GM12878 (cell line): Measurements from ENCODE around the gene LMCD1. TPM values are rescaled to one million over a fixed set of nuclear protein-coding genes. Genes with fewer than 3 reads are reported as not detected.

ENCODE experiments used
- ATAC-seq: fragments of 200-7000 bp; cut with Tn5 transposase; 3 replicates; pipeline ENCODE4 v1.9.1; 2020; ENCODE audit warnings: mild to moderate bottlenecking, moderate library complexity
- BruUV-seq: library from RNA; stranded (reverse); fragments of 400-500 nt; replicated peaks from 2 replicates; lab custom pipeline; 2021; lab: Mats Ljungman, UMichigan
- CTCF ChIA-PET: fragments of 300-600 bp; sonication (Branson Sonifier 250); formaldehyde crosslinking; extraction: SDS; loops from one replicate; lab custom pipeline; 2021; ENCODE audit warnings: inconsistent platforms; lab: Yijun Ruan, JAX
- POLR2A ChIA-PET: fragments of 350-600 bp; formaldehyde crosslinking; extraction: SDS; loops from one replicate; lab custom pipeline; 2021; ENCODE audit warnings: inconsistent platforms; lab: Charles Lee
- RAD21 ChIA-PET: fragments of 300-600 bp; sonication (Branson Sonifier 250); formaldehyde crosslinking; loops from one replicate; lab custom pipeline; 2023; ENCODE audit warnings: antibody characterized with exemption; ENCODE audit not compliant: unreplicated experiment; lab: Charles Lee
- SMC1A ChIA-PET: fragments of 300-600 bp; sonication (Branson Sonifier 250); formaldehyde crosslinking; loops from one replicate; lab custom pipeline; 2023; ENCODE audit not compliant: unreplicated experiment, uncharacterized antibody; lab: Charles Lee
- DNase-seq: peaks from one replicate; pipeline ENCODE4 v3.0.0-alpha.2; 2011; ENCODE audit warnings: low read depth, low spot score
- FAIRE-seq: peaks from 3 replicates; lab custom pipeline; 2011; peaks lifted over from hg19 to GRCh38; lab: Jason Lieb, UNC
- H2AFZ ChIP-seq: 2 replicates; pipeline ENCODE4 v1.6.0; 2011; ENCODE audit warnings: low read depth, low read length, control low read depth; ENCODE audit not compliant: control insufficient read depth
- H3K27ac ChIP-seq: 2 replicates; pipeline ENCODE4 v1.5.1; 2011; ENCODE audit warnings: control low read depth; ENCODE audit not compliant: control insufficient read depth, insufficient read depth
- H3K27me3 ChIP-seq, 2 experiments: replicated peaks in 1 of 2; 2 replicates each; pipeline versions ENCODE4 v1.6.0 to v1.6.1; 2011; ENCODE audit warnings: low read length in 1 of 2; ENCODE audit not compliant: control insufficient read depth in 2 of 2, insufficient read depth in 2 of 2
- H3K36me3 ChIP-seq, 2 experiments: 2 replicates each; pipeline ENCODE4 v1.5.1; 2011; ENCODE audit warnings: low read length in 1 of 2; ENCODE audit not compliant: control insufficient read depth in 2 of 2, insufficient read depth in 2 of 2
- H3K4me1 ChIP-seq: 2 replicates; pipeline ENCODE4 v1.6.1; 2011; ENCODE audit warnings: mild to moderate bottlenecking, low read length, moderate library complexity, mixed read lengths; ENCODE audit not compliant: control insufficient read depth, insufficient read depth
- H3K4me2 ChIP-seq: 2 replicates; pipeline ENCODE4 v1.6.0; 2011; ENCODE audit warnings: control low read depth; ENCODE audit not compliant: control insufficient read depth, insufficient read depth
- H3K4me3 ChIP-seq: fragments of 200-600 bp; sonication (generic); 2 replicates; pipeline ENCODE4 v1.5.1; 2016
- H3K79me2 ChIP-seq: 2 replicates; pipeline ENCODE4 v1.6.0; 2011; ENCODE audit warnings: low read length; ENCODE audit not compliant: control insufficient read depth, insufficient read depth
- H3K9ac ChIP-seq: 2 replicates; pipeline ENCODE4 v1.8.0; 2011; ENCODE audit warnings: low read length, control low read depth, mixed read lengths; ENCODE audit not compliant: control insufficient read depth, insufficient read depth
- H3K9me3 ChIP-seq: replicated peaks from 3 replicates; pipeline ENCODE4 v1.5.1; 2011; ENCODE audit warnings: mild to moderate bottlenecking, low read length; ENCODE audit not compliant: control insufficient read depth, insufficient read depth
- H4K20me1 ChIP-seq: 2 replicates; pipeline ENCODE4 v1.6.0; 2011; ENCODE audit not compliant: control insufficient read depth, insufficient read depth
- CHD4 ChIP-seq: fragments of 200-600 bp; sonication (generic); IDR thresholded peaks from 2 replicates; pipeline ENCODE4 v1.6.1; 2016; ENCODE audit warnings: mild to moderate bottlenecking
- IKZF2 ChIP-seq, 2 experiments: fragments of 450-650 bp; IDR thresholded peaks; 2 replicates each; pipeline ENCODE4 v1.6.1; 2017; ENCODE audit warnings: mild to moderate bottlenecking in 2 of 2, moderate library complexity in 2 of 2
- MYB ChIP-seq: fragments of 150-350 bp; IDR thresholded peaks from 2 replicates; pipeline ENCODE4 v1.6.1; 2014; ENCODE audit warnings: mild to moderate bottlenecking, low read depth, low read length, borderline replicate concordance
- RUNX3 ChIP-seq: IDR thresholded peaks from 2 replicates; pipeline ENCODE4 v1.6.1; 2012; ENCODE audit warnings: low read length, inconsistent platforms
- SIN3A ChIP-seq: IDR thresholded peaks from 2 replicates; pipeline ENCODE4 v1.6.1; 2012; ENCODE audit warnings: low read depth, low read length, improper control_type of control experiment
- SUZ12 ChIP-seq: fragments of 200-600 bp; sonication (generic); IDR thresholded peaks from one replicate; pipeline ENCODE4 v1.6.1; 2018; ENCODE audit warnings: antibody characterized with exemption, mild to moderate bottlenecking; ENCODE audit not compliant: unreplicated experiment
- ZNF207 ChIP-seq: fragments of 450-650 bp; IDR thresholded peaks from 2 replicates; pipeline ENCODE4 v1.6.1; 2014; ENCODE audit warnings: antibody characterized with exemption, mild to moderate bottlenecking, borderline replicate concordance
- WGBS: methylation state at CpG from one replicate; pipeline ENCODE4 v1.1.6; 2016; ENCODE audit warnings: low lambda C conversion rate; ENCODE audit not compliant: insufficient replicate concordance, insufficient coverage; ENCODE audit errors: missing lambda C conversion rate; 5-methylcytosine and 5-hydroxymethylcytosine counted together
- in situ Hi-C: fragments of 300-500 bp; cut with MboI; formaldehyde crosslinking; loops from 9 replicates; pipeline ENCODE4 v1.14.3; 2018; ENCODE audit warnings: mixed read lengths
- intact Hi-C: fragments of 100-400 bp; cut with micrococcal nuclease; formaldehyde crosslinking; loops from one replicate; pipeline ENCODE4 v1.14.2; 2022; ENCODE audit not compliant: unreplicated experiment
- polyA plus RNA-seq, 11 experiments: library from polyadenylated mRNA; depleted of rRNA in 4 of 11; unstranded in 6 of 11; stranded (reverse) in 5 of 11; fragments of >200 nt; fragmentation: Nextera tagmentation in 4 of 11; fragmentation: Illumina TruSeq in 1 of 11; extraction: Ambion mirVana in 4 of 11; extraction: Trizol in 1 of 11; gene quantifications; 1 replicate in 1 of 11; 2 replicates in 10 of 11; pipeline versions ENCODE4 v1.2.1 to v1.2.3, GENCODE V29; 2011 to 2016; ENCODE audit warnings: inconsistent platforms in 2 of 11, missing spikeins in 2 of 11, low read depth in 1 of 11
- total RNA-seq, 4 experiments: library from RNA; depleted of rRNA in 3 of 4; stranded (reverse); fragments of >200 nt in 3 of 4; fragmentation: Illumina TruSeq in 1 of 4; extraction: Trizol in 1 of 4; gene quantifications; 2 replicates each; pipeline versions ENCODE4 v1.2.1 to v1.2.3, GENCODE V29; 2013 to 2021
- TF ChIP-seq, protein P1 (sequence below): fragments of 450-650 bp; formaldehyde crosslinking; IDR thresholded peaks from 2 replicates; pipeline ENCODE4 v1.4.0; 2020; ENCODE audit warnings: mild to moderate bottlenecking, moderate library complexity

Gene LMCD1
- total and polyA plus RNA-seq, 10 of the 15 experiments (the other 5 are each of a cell fraction or from before 2014, with no cell fraction given): 0.27 to 6.4 (median 1.7) TPM

DNA sequence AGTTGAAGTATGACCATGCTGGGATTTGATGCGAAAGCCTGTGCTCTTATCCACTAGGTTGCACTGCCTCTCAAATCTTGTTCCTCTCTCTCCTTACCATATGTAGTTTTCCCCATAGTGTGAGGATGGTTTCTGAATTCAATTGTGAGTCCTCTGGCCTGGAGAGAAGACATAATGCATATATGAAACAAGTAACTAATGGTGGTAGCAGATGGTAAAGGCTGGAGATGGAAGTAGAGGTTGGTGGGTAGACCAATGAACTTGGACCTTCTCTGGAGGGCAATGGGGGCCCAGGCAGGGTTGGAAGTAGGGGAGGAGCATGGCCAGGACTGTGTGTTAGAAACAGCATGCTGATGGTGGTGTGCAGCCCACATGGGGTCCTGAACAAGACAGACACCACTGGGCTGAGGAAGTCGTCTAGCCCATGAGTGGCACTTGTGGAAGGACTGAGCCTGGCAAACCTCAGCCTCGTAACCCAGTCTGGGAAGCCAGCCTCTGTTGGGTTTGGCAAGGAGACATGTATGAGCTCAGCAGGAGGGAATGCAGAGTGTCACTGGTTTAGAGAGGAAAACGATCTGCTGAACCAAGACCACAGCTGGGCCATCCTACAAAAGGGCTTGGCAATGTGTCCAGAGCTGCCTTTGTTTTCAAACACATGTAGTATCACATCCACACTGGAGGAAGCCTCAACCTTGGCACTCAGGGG is 18.5 kb upstream of the LMCD1 start:
- FAIRE-seq (no peak), DNase-seq (no peak), ATAC-seq (no peak)
- Histone ChIP-seq H2AFZ (no peak overlapping the region), H3K9ac (no peak overlapping the region), H3K27ac (no peak overlapping the region), H3K4me1 (no peaks in the 10 kb centered on the region), H3K4me3 (no peak overlapping the region), H3K9me3 (no peaks in the 10 kb centered on the region), H3K4me2 (no peak overlapping the region), H4K20me1 (no peaks in the 10 kb centered on the region), H3K79me2 (no peaks in the 10 kb centered on the region), H3K36me3 (no peaks in the 10 kb centered on the region), H3K27me3 (no peaks in the 10 kb centered on the region)
- TF ChIP-seq RUNX3 (no peak), CHD4 (no peak), IKZF2 (IDR thresholded peaks at IDR 0.05) (no peak), ZNF207 (no peak), SUZ12 (no peak), MYB (no peak), SIN3A (no peak)
- TF ChIP-seq, protein P1, sequence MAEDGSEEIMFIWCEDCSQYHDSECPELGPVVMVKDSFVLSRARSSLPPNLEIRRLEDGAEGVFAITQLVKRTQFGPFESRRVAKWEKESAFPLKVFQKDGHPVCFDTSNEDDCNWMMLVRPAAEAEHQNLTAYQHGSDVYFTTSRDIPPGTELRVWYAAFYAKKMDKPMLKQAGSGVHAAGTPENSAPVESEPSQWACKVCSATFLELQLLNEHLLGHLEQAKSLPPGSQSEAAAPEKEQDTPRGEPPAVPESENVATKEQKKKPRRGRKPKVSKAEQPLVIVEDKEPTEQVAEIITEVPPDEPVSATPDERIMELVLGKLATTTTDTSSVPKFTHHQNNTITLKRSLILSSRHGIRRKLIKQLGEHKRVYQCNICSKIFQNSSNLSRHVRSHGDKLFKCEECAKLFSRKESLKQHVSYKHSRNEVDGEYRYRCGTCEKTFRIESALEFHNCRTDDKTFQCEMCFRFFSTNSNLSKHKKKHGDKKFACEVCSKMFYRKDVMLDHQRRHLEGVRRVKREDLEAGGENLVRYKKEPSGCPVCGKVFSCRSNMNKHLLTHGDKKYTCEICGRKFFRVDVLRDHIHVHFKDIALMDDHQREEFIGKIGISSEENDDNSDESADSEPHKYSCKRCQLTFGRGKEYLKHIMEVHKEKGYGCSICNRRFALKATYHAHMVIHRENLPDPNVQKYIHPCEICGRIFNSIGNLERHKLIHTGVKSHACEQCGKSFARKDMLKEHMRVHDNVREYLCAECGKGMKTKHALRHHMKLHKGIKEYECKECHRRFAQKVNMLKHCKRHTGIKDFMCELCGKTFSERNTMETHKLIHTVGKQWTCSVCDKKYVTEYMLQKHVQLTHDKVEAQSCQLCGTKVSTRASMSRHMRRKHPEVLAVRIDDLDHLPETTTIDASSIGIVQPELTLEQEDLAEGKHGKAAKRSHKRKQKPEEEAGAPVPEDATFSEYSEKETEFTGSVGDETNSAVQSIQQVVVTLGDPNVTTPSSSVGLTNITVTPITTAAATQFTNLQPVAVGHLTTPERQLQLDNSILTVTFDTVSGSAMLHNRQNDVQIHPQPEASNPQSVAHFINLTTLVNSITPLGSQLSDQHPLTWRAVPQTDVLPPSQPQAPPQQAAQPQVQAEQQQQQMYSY (CRISPR knock-in tag): no peak
- ChIA-PET CTCF (interaction anchor here (1.5 to 3.2 kb wide), 2 partner anchors 10 to 41 kb away, joined by 3 to 8 read pairs; no protein-coding TSS in a partner anchor), RAD21 (no interaction called here), POLR2A (no interaction called here), SMC1A (interaction anchor here (1.0 to 2.0 kb wide), 2 partner anchors 14 to 139 kb away, joined by 4 to 5 read pairs; no protein-coding TSS in a partner anchor)
- intact Hi-C loops (no loop called here), in situ Hi-C loops (no loop called here)
- BruUV-seq: no TSS peak
- 30% methylated on average over 4 of the region's 4 CpGs for WGBS
